ENCODE results near the gene ZNF76.
"Not testable (repeated sequence)": the region's sequence is repeated elsewhere in the genome, so short reads cannot be mapped to it uniquely, and the experiment has no call there.

ZNF76 gene

GRCh38 chr6:35300848-35301247 lies 41.3 kb downstream of the ZNF76 start:
- DNase-seq (ENCODE audit: low read depth), result no peak

- DNase-seq (ENCODE audit: low read depth), result no peak
Measured at GRCh38 chr6:35302604-35303241, 43.2 kb downstream of the ZNF76 start.

GRCh38 chr6:35304299-35304698 lies 44.8 kb downstream of the ZNF76 start:
- no peak for DNase-seq (ENCODE audit: low read depth)

- no peak for DNase-seq (ENCODE audit: low read depth)
Measured at GRCh38 chr6:35305117-35305516, 45.6 kb downstream of the ZNF76 start.

GRCh38 chr6:35307138-35307537 lies 47.6 kb downstream of the ZNF76 start:
- not testable (repeated sequence) for DNase-seq (ENCODE audit: low read depth)

GRCh38 chr6:35308543-35308942 lies 49.0 kb downstream of the ZNF76 start:
- DNase-seq (ENCODE audit: low read depth), result not testable (repeated sequence)

GRCh38 chr6:35309611-35310264 lies 50.2 kb downstream of the ZNF76 start:
- DNase-seq (ENCODE audit: low read depth), result no peak

- DNase-seq (ENCODE audit: low read depth), result no peak
Measured at GRCh38 chr6:35310265-35310831, 50.8 kb downstream of the ZNF76 start.

GRCh38 chr6:35311390-35312075 lies 52.0 kb downstream of the ZNF76 start:
- DNase-seq (ENCODE audit: low read depth), result no peak

- DNase-seq (ENCODE audit: low read depth), result no peak
Measured at GRCh38 chr6:35312076-35312800, 52.7 kb downstream of the ZNF76 start.

- no peak for DNase-seq (ENCODE audit: low read depth)
Measured at GRCh38 chr6:35312807-35313206, 53.3 kb downstream of the ZNF76 start.

GRCh38 chr6:35317483-35318195 lies 58.1 kb downstream of the ZNF76 start:
- no peak for DNase-seq (ENCODE audit: low read depth)

GRCh38 chr6:35318196-35319171 lies 58.9 kb downstream of the ZNF76 start:
- DNase-seq (ENCODE audit: low read depth), result no peak

- no peak for DNase-seq (ENCODE audit: low read depth)
Measured at GRCh38 chr6:35319346-35320030, 60.0 kb downstream of the ZNF76 start.

GRCh38 chr6:35320031-35320410 lies 60.5 kb downstream of the ZNF76 start:
- DNase-seq (ENCODE audit: low read depth), result no peak

- DNase-seq (ENCODE audit: low read depth), result no peak
Measured at GRCh38 chr6:35321091-35321490, 61.6 kb downstream of the ZNF76 start.

- DNase-seq (ENCODE audit: low read depth), result no peak
Measured at GRCh38 chr6:35327349-35328027, 68.0 kb downstream of the ZNF76 start.

- no peak for DNase-seq (ENCODE audit: low read depth)
Measured at GRCh38 chr6:35328108-35328723, 68.7 kb downstream of the ZNF76 start.

- DNase-seq (ENCODE audit: low read depth), result not testable (repeated sequence)
Measured at GRCh38 chr6:35328965-35329364, 69.4 kb downstream of the ZNF76 start.

All from non-pigmented ciliary epithelial cell (primary cell).